Measurements from ENCODE around the gene STARD13.

The STARD13 gene, protein sequence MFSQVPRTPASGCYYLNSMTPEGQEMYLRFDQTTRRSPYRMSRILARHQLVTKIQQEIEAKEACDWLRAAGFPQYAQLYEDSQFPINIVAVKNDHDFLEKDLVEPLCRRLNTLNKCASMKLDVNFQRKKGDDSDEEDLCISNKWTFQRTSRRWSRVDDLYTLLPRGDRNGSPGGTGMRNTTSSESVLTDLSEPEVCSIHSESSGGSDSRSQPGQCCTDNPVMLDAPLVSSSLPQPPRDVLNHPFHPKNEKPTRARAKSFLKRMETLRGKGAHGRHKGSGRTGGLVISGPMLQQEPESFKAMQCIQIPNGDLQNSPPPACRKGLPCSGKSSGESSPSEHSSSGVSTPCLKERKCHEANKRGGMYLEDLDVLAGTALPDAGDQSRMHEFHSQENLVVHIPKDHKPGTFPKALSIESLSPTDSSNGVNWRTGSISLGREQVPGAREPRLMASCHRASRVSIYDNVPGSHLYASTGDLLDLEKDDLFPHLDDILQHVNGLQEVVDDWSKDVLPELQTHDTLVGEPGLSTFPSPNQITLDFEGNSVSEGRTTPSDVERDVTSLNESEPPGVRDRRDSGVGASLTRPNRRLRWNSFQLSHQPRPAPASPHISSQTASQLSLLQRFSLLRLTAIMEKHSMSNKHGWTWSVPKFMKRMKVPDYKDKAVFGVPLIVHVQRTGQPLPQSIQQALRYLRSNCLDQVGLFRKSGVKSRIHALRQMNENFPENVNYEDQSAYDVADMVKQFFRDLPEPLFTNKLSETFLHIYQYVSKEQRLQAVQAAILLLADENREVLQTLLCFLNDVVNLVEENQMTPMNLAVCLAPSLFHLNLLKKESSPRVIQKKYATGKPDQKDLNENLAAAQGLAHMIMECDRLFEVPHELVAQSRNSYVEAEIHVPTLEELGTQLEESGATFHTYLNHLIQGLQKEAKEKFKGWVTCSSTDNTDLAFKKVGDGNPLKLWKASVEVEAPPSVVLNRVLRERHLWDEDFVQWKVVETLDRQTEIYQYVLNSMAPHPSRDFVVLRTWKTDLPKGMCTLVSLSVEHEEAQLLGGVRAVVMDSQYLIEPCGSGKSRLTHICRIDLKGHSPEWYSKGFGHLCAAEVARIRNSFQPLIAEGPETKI

DNA sequence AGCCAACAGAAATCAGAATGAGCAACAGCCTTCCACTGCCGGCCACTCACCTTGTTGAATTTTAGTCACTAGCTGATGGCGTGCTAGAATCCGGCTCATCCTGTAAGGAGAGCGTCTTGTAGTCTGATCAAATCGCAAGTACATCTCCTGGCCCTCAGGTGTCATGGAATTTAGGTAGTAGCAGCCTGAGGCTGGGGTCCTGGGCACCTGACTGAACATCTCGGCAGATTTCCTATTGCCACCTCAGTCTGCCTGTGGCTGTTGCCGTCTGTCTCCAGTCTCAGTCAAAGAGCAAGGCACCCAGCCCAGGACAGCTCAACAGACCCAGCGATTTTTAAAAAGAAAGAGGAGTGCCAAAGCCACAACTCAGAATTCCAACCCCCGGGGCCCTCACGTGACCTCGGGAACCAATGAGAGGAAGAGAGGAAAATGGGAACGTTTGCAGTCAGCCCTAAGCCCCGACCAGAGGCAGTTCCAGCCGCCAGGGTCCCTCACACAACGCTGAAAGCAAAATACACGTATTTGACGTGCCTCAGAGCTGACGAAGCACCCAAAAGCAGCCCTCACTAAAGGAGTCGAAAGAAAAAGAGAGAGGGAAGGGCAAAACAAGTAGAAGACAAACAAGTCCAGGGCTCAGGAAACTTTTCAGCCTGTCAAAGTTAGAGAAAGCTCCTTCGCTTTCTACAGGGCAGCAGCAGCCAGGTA lies at the start of gene STARD13:
TSS of gene STARD13 (minus strand) at position 336 of the 705 bp plus-strand sequence. CDS start at position 219, 117 bp downstream.
- TF ChIP-seq, protein P1, sequence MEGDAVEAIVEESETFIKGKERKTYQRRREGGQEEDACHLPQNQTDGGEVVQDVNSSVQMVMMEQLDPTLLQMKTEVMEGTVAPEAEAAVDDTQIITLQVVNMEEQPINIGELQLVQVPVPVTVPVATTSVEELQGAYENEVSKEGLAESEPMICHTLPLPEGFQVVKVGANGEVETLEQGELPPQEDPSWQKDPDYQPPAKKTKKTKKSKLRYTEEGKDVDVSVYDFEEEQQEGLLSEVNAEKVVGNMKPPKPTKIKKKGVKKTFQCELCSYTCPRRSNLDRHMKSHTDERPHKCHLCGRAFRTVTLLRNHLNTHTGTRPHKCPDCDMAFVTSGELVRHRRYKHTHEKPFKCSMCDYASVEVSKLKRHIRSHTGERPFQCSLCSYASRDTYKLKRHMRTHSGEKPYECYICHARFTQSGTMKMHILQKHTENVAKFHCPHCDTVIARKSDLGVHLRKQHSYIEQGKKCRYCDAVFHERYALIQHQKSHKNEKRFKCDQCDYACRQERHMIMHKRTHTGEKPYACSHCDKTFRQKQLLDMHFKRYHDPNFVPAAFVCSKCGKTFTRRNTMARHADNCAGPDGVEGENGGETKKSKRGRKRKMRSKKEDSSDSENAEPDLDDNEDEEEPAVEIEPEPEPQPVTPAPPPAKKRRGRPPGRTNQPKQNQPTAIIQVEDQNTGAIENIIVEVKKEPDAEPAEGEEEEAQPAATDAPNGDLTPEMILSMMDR (IDR thresholded peaks at IDR 0.05) = no peak

DNA sequence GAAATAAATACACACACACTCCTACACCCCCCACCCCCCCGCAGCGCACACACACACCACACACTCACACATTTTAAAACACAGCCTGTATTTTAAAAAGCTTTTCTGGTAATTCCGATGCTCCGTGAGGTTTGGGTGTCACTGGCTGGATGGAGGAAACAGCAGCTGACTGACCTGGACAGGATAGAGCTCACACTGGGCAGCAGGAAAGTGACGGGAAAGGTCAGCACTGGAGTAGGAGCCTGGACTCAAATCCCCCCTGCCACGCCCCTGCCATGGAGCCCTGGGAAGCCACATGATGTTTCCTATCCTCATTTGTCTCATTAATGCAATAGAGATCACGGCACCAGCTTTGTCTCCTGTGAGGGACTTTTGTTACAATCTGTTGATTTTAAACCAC lies 49.3 kb upstream of the STARD13 start:
- TF ChIP-seq, protein P1 (IDR thresholded peaks at IDR 0.05) = no peak

DNA sequence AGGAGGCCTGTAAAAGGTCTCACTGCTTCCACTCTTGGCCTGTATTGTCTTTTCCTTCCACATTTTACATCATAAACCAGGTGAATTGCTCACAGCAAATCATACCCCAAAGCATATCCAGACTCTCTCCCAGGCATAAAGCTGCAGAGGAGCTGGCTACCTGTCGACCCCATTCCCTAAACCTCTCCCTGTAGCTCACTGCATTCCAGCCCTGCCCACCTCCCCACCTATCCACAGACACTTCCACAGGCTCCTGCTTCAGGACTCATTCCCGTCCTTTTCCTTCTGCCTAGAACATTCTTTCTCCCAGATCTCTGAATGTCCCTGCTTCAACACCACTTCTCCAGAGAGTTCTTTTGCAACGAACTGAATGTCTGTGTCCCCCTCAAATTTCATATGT lies 46.4 kb upstream of the STARD13 start:
- TF ChIP-seq, protein P1 (IDR thresholded peaks at IDR 0.05) = no peak

DNA sequence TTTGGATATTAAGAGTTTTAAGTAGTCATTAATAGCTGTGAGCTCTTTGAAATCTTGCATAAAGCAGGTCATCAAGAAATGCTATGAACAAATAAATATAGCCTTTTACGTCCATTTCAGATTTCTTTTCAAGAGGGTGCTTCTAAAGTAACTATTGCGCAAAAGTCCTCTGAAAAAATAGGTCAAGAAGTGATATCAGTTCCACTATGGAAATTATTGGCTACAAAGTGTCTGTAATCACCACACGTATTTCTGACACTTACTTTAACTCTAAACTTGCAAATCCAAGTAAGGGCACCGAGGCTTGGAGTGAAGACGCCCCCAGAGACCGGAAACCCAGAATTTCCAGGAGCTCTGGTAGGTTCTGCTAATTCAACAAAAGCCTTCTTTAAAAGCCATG lies 44.9 kb upstream of the STARD13 start:
- TF ChIP-seq, protein P1 (IDR thresholded peaks at IDR 0.05) = no peak

DNA sequence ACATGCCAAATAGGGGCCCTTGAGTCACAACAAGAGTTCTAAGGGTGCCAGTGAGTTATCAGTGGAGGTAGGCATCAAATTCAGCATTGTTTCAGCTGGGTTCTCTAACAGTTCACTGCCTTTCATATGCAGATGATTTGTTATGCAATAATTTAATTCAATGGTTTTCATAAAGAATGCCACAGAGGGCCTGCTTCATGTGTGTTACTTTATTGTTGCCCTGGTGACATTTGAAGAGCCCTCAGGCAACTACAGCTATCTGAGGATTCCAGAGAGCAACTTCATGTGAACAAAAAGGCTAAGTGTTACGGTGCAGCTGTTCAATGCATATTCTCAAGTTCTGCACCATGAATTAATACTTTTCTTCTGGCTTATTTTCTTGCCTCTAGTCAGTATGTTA lies 43.1 kb upstream of the STARD13 start:
- TF ChIP-seq, protein P1 (IDR thresholded peaks at IDR 0.05) = no peak

DNA sequence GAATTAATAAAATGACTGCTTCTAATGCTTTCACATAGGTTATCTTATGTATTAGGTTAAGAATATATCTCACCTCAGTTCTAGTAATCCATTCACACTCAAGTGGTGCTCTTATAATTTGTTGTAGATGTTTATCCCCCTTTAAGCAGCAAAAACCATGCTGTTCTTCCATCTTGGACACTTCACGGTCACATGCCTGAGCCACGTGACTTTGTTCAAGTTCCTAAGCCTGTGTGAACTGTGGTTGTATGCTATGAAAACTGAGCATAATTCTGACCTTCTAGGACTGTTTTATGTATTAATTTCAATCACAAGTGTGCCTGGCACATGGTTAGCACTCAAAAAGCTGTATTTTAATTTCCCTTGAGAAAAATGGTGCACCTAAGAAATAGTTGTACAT lies 41.2 kb upstream of the STARD13 start:
- TF ChIP-seq, protein P1 (IDR thresholded peaks at IDR 0.05) = no peak

DNA sequence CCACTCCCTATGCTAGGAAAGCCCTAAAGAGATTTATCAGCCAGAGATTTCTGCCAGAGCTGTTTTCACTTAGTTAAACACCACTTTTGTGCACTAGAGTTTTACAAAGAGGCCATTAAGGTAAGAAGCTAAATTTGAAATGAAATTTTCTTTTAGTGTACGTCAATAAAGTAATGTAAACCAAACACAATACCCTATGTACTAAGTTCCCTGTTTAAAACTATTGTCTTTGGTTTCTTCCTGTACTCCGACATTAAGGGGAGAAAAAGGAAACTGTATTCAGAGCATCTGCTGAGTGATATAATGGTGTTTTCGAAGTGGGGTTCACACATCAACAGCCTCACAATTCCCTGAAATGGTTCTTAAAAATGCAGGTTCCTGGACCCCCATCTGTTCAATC lies 40.7 kb upstream of the STARD13 start:
- TF ChIP-seq, protein P1 (IDR thresholded peaks at IDR 0.05) = no peak
